H1 (cell line): ENCODE measurements around the gene DAPK1. TPM values are rescaled to one million over a fixed set of nuclear protein-coding genes. Genes with fewer than 3 reads are reported as not detected.
A peak's percentile ranks its signal among the peaks of the same experiment; 100 is the strongest.

Experiments used
- CTCF ChIA-PET: fragments of 300-600 bp; sonication (Branson Sonifier 250); formaldehyde crosslinking; loops from one replicate; lab custom pipeline; 2021; ENCODE audit not compliant: partially characterized antibody; lab: Charles Lee
- POLR2A ChIA-PET: fragments of 300-600 bp; sonication (Branson Sonifier 250); formaldehyde crosslinking; loops from one replicate; lab custom pipeline; 2021; ENCODE audit warnings: inconsistent platforms; ENCODE audit not compliant: partially characterized antibody; lab: Charles Lee
- DNase-seq, 2 experiments: peaks; one replicate each; pipeline versions ENCODE4 v3.0.0 to v3.0.0-alpha.2; 2010 to 2022; ENCODE audit warnings: low spot score in 2 of 2, low read depth in 1 of 2, mixed read lengths in 1 of 2
- FAIRE-seq: peaks from 2 replicates; lab custom pipeline; 2011; peaks lifted over from hg19 to GRCh38; lab: Jason Lieb, UNC
- H2AFZ ChIP-seq: 2 replicates; pipeline ENCODE4 v1.8.1; 2012; ENCODE audit warnings: low read length, inconsistent platforms
- H2AK5ac ChIP-seq: 2 replicates; pipeline ENCODE4 v1.6.1; 2013; ENCODE audit warnings: low read depth, low read length
- H2BK120ac ChIP-seq: replicated peaks from 2 replicates; pipeline ENCODE3; 2013; ENCODE audit warnings: low read depth, low read length, inconsistent platforms
- H2BK12ac ChIP-seq: 2 replicates; pipeline ENCODE4 v1.6.1; 2013; ENCODE audit warnings: low read depth, low read length
- H2BK15ac ChIP-seq: 2 replicates; pipeline ENCODE4 v1.6.1; 2013; ENCODE audit warnings: low read length
- H2BK20ac ChIP-seq: 2 replicates; pipeline ENCODE4 v1.6.1; 2013; ENCODE audit warnings: low read length
- H2BK5ac ChIP-seq: 2 replicates; pipeline ENCODE4 v1.6.1; 2013; ENCODE audit warnings: low read depth, low read length
- H3K14ac ChIP-seq: 2 replicates; pipeline ENCODE4 v1.6.1; 2013; ENCODE audit warnings: inconsistent platforms; ENCODE audit not compliant: insufficient read length
- H3K18ac ChIP-seq: 2 replicates; pipeline ENCODE4 v1.6.1; 2013; ENCODE audit warnings: low read length; ENCODE audit errors: extremely low read depth
- H3K23ac ChIP-seq: 2 replicates; pipeline ENCODE4 v1.6.1; 2013; ENCODE audit warnings: inconsistent platforms; ENCODE audit not compliant: insufficient read length
- H3K23me2 ChIP-seq: 2 replicates; pipeline ENCODE4 v1.6.1; 2013; ENCODE audit warnings: low read depth, low read length
- H3K27ac ChIP-seq: 2 replicates; pipeline ENCODE4 v1.6.1; 2011; ENCODE audit warnings: low read depth, low read length, inconsistent platforms
- H3K27me3 ChIP-seq, 4 experiments: replicated peaks in 1 of 4; 1 replicate in 1 of 4; 2 replicates in 3 of 4; pipeline versions ENCODE4 v1.6.1 to v1.8.1; 2011 to 2013; ENCODE audit warnings: low read length in 3 of 4, mild to moderate bottlenecking in 3 of 4, inconsistent platforms in 2 of 4, mixed read lengths in 2 of 4, moderate library complexity in 1 of 4; ENCODE audit not compliant: control insufficient read depth in 3 of 4, insufficient read depth in 3 of 4; ENCODE audit errors: extremely low read depth in 1 of 4
- H3K36me3 ChIP-seq, 4 experiments: 2 replicates each; pipeline versions ENCODE4 v1.6.1 to v1.8.1; 2011 to 2013; ENCODE audit warnings: mild to moderate bottlenecking in 4 of 4, low read length in 3 of 4, moderate library complexity in 2 of 4, control low read depth in 1 of 4, inconsistent platforms in 1 of 4; ENCODE audit not compliant: insufficient read depth in 4 of 4, control insufficient read depth in 2 of 4
- H3K4ac ChIP-seq: replicated peaks from 2 replicates; pipeline ENCODE3; 2013; ENCODE audit warnings: low read length, low read depth, mixed read lengths, inconsistent platforms; ENCODE audit not compliant: insufficient read length
- H3K4me1 ChIP-seq, 4 experiments: replicated peaks in 1 of 4; 1 replicate in 1 of 4; 2 replicates in 3 of 4; pipeline versions ENCODE4 v1.6.1 to v1.8.1; 2011 to 2013; ENCODE audit warnings: low read length in 3 of 4, inconsistent platforms in 2 of 4, mixed read lengths in 1 of 4; ENCODE audit not compliant: insufficient read depth in 4 of 4, control insufficient read depth in 3 of 4
- H3K4me2 ChIP-seq, 2 experiments: 2 replicates each; pipeline versions ENCODE4 v1.6.1 to v1.8.1; 2011 to 2013; ENCODE audit warnings: low read depth in 2 of 2, low read length in 2 of 2, control low read depth in 1 of 2, inconsistent platforms in 1 of 2, mild to moderate bottlenecking in 1 of 2; ENCODE audit not compliant: insufficient read depth in 1 of 2
- H3K4me3 ChIP-seq, 4 experiments: fragments of 200-600, 300-600 bp in 1 of 4; sonication (generic), shearing (Covaris generic), sonication (Bioruptor Twin) in 1 of 4; 2 replicates each; pipeline versions ENCODE4 v1.5.1 to v1.8.1; 2011 to 2016; ENCODE audit warnings: low read length in 4 of 4, low read depth in 3 of 4, control low read depth in 2 of 4, inconsistent platforms in 2 of 4, mild to moderate bottlenecking in 2 of 4, mixed read lengths in 1 of 4, moderate library complexity in 1 of 4; ENCODE audit not compliant: insufficient read depth in 2 of 4; ENCODE audit errors: extremely low read depth in 1 of 4
- H3K56ac ChIP-seq: replicated peaks from 2 replicates; pipeline ENCODE3; 2013; ENCODE audit warnings: low read depth, mild to moderate bottlenecking, mixed read lengths, low read length, inconsistent platforms; ENCODE audit not compliant: insufficient read length
- H3K79me1 ChIP-seq: 2 replicates; pipeline ENCODE4 v1.6.1; 2013; ENCODE audit warnings: low read depth, low read length, control low read depth
- H3K79me2 ChIP-seq, 2 experiments: 2 replicates each; pipeline versions ENCODE4 v1.6.1 to v1.8.1; 2012 to 2013; ENCODE audit warnings: low read length in 2 of 2, mild to moderate bottlenecking in 2 of 2, inconsistent platforms in 1 of 2; ENCODE audit not compliant: insufficient read depth in 2 of 2, control insufficient read depth in 1 of 2
- H3K9ac ChIP-seq, 4 experiments: replicated peaks in 1 of 4; 1 replicate in 1 of 4; 2 replicates in 3 of 4; pipeline versions ENCODE4 v1.6.1 to v1.8.1; 2011 to 2013; ENCODE audit warnings: low read depth in 3 of 4, low read length in 3 of 4, control low read depth in 2 of 4, mild to moderate bottlenecking in 2 of 4, moderate library complexity in 2 of 4, inconsistent platforms in 1 of 4; ENCODE audit errors: extremely low read depth in 1 of 4
- H3K9me3 ChIP-seq, 2 experiments: 2 replicates each; pipeline versions ENCODE4 v1.6.1 to v1.8.1; 2012 to 2013; ENCODE audit warnings: mild to moderate bottlenecking in 2 of 2, moderate library complexity in 2 of 2, control low read depth in 1 of 2, inconsistent platforms in 1 of 2, low read depth in 1 of 2, low read length in 1 of 2, mixed read lengths in 1 of 2; ENCODE audit not compliant: insufficient read depth in 2 of 2
- H4K20me1 ChIP-seq, 2 experiments: replicated peaks in 1 of 2; 2 replicates each; pipeline versions ENCODE3 to v1.8.1; 2011 to 2013; ENCODE audit warnings: inconsistent platforms in 2 of 2, low read length in 2 of 2, mild to moderate bottlenecking in 1 of 2; ENCODE audit not compliant: insufficient read depth in 2 of 2, control insufficient read depth in 1 of 2
- H4K5ac ChIP-seq: 2 replicates; pipeline ENCODE4 v1.6.1; 2013; ENCODE audit warnings: low read length, low read depth, mixed read lengths, inconsistent platforms; ENCODE audit not compliant: insufficient read length
- H4K8ac ChIP-seq: 2 replicates; pipeline ENCODE4 v1.8.0; 2013; ENCODE audit warnings: mild to moderate bottlenecking, moderate library complexity, low read length, inconsistent platforms; ENCODE audit not compliant: insufficient read depth; ENCODE audit errors: extremely low read depth
- H4K91ac ChIP-seq: replicated peaks from 2 replicates; pipeline ENCODE3; 2013; ENCODE audit warnings: low read length, mixed read lengths, inconsistent platforms; ENCODE audit not compliant: insufficient read length
- BACH1 ChIP-seq: IDR thresholded peaks from 2 replicates; pipeline ENCODE4 v1.6.1; 2012; ENCODE audit warnings: low read length, improper control_type of control experiment
- CTBP2 ChIP-seq: IDR thresholded peaks from 2 replicates; pipeline ENCODE4 v1.7.0; 2011; ENCODE audit warnings: borderline replicate concordance, mild to moderate bottlenecking, moderate library complexity, mixed read lengths, low read length; ENCODE audit not compliant: insufficient read depth, insufficient read length
- EZH2 ChIP-seq: fragments of 200-600 bp; sonication (generic); IDR thresholded peaks from 2 replicates; pipeline ENCODE4 v1.7.1; 2012; ENCODE audit warnings: low read depth, mild to moderate bottlenecking, moderate library complexity, low read length, inconsistent platforms; ENCODE audit not compliant: severe bottlenecking
- KDM5A ChIP-seq: fragments of 200-600 bp; IDR thresholded peaks from 2 replicates; pipeline ENCODE4 v1.7.1; 2012; ENCODE audit warnings: mild to moderate bottlenecking, low read length, inconsistent platforms, mixed read lengths
- PHF8 ChIP-seq: fragments of 200-600 bp; sonication (generic); conservative IDR thresholded peaks from 2 replicates; pipeline ENCODE4 v1.7.1; 2012; ENCODE audit warnings: low read depth, mild to moderate bottlenecking, inconsistent platforms, low read length, moderate library complexity
- POLR2AphosphoS5 ChIP-seq: IDR thresholded peaks from 2 replicates; pipeline ENCODE4 v1.6.1; 2011; ENCODE audit warnings: low read depth, low read length
- SP4 ChIP-seq: IDR thresholded peaks from 2 replicates; pipeline ENCODE4 v1.6.1; 2012; ENCODE audit warnings: low read length, inconsistent platforms
- TEAD4 ChIP-seq: IDR thresholded peaks from 2 replicates; pipeline ENCODE4 v1.6.1; 2012; ENCODE audit warnings: low read depth, low read length, inconsistent platforms, mixed read lengths
- ZNF274 ChIP-seq: IDR thresholded peaks from 2 replicates; pipeline ENCODE4 v1.7.0; 2012; ENCODE audit warnings: low read length, borderline replicate concordance; ENCODE audit errors: extremely low read depth
- WGBS, 2 experiments: shearing (Covaris generic) in 1 of 2; methylation state at CpG; one replicate each; pipeline versions ENCODE4 v1.1.6 to v1.1.7; 2013 to 2015; ENCODE audit warnings: low lambda C conversion rate in 2 of 2, mixed read lengths in 2 of 2, inconsistent platforms in 1 of 2, low coverage in 1 of 2, missing lambda C conversion rate in 1 of 2; ENCODE audit not compliant: insufficient replicate concordance in 2 of 2, insufficient coverage in 1 of 2, insufficient read length in 1 of 2; ENCODE audit errors: extremely low coverage in 1 of 2, missing lambda C conversion rate in 1 of 2; 5-methylcytosine and 5-hydroxymethylcytosine counted together
- polyA plus RNA-seq, 7 experiments: library from polyadenylated mRNA; depleted of rRNA in 3 of 7; stranded (reverse) in 5 of 7; unstranded in 2 of 7; fragments of >200 nt in 5 of 7; fragments of 200-250 nt in 2 of 7; gene quantifications; 1 replicate in 5 of 7; 2 replicates in 1 of 7; 4 replicates in 1 of 7; pipeline versions ENCODE4 v1.2.1 to v1.2.3, GENCODE V29; 2011 to 2013; ENCODE audit warnings: missing spikeins in 2 of 7, mixed read lengths in 2 of 7
- total RNA-seq: library from RNA; stranded (reverse); fragmentation: NEBNext Ultra II Directional; extraction: Animal tissue kit (Norgen Biotek cat#: 25700); gene quantifications from 2 replicates; pipeline ENCODE4 v1.2.1, GENCODE V29; 2021

The DAPK1 gene
- total and polyA plus RNA-seq, 2 of the 8 experiments (the other 6 are each of a cell fraction or from before 2014, with no cell fraction given) = 62.4 to 131 TPM

DNA sequence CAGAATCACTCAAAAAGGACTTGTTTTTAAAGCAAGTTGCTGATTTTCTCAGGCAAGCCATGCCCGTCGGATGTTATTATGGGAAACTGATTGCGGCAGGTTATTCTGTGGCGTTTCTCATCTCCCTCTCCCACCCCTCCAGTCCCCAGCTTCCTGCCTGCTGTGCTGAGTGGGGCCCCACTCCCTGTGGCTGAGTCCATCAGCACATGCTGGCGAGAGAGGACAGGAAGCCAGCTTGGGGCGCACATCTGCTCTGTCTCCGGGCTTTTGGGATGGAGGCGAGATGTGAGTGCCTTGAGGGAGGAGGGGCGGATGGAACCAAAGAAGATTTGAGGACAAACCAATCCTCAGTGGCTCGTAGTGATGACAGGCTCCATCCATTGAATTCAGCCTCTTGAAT is 108.0 kb downstream of the DAPK1 start:
- Histone ChIP-seq H2BK12ac (no peak overlapping the region), H2BK120ac (no peak overlapping the region), H3K27ac (no peak overlapping the region), H2AFZ (no peak overlapping the region), H2BK5ac (no peak overlapping the region), H3K4me3 (no peak overlapping the region), H3K56ac (no peak overlapping the region), H3K4me1 (peaks cover 3 to 14% (median 11%) of the 10 kb centered on the region in 4 experiments), H2BK15ac (no peak overlapping the region), H3K27me3 (no peaks in the 10 kb centered on the region), H2AK5ac (no peak overlapping the region), H3K79me1 (peaks cover 5% of the 10 kb centered on the region), H3K18ac (no peak overlapping the region), H4K91ac (no peak overlapping the region), H4K20me1 (peaks cover 6 to 11% of the 10 kb centered on the region in 2 experiments), H3K36me3 (peaks cover 0 to 31% (median 7%) of the 10 kb centered on the region in 4 experiments; a peak in 4 of 8 replicates), H3K9me3 (no peaks in the 10 kb centered on the region), H3K4ac (no peak overlapping the region), H3K79me2 (peaks cover 0 to 29% of the 10 kb centered on the region in 2 experiments; a peak in 3 of 4 replicates), H2BK20ac (no peak overlapping the region), H3K14ac (no peak overlapping the region), H3K9ac (no peak overlapping the region), H4K8ac (peak overlapping the region; percentile 36; the same call in 1 of the 2 replicates), H3K23ac (no peak overlapping the region), H3K23me2 (no peaks in the 10 kb centered on the region; the same call in 1 of the 2 replicates), H4K5ac (no peak overlapping the region), H3K4me2 (no peak overlapping the region)
- no peak for TF ChIP-seq EZH2
- TF ChIP-seq CTBP2 = no peak
- TF ChIP-seq SP4 = no peak
- TF ChIP-seq PHF8 = no peak
- TF ChIP-seq BACH1 = no peak
- no peak for TF ChIP-seq KDM5A
- TF ChIP-seq ZNF274 = no peak
- no peak for TF ChIP-seq POLR2AphosphoS5
- no peak for TF ChIP-seq TEAD4
- CTCF ChIA-PET = interaction anchor here (0.8 kb wide), 1 partner anchor 33 kb away, joined by 3 read pairs; no protein-coding TSS in a partner anchor
- POLR2A ChIA-PET = no interaction called here
- WGBS, 2 experiments = 92% methylated on average over 10 of the region's 10 CpGs; no CpG with 5 or more reads in 1 of the 2 experiments
- no peak for FAIRE-seq
- DNase-seq = no peak
